A549 (cell line): ENCODE data around the gene HMG20A. TPM values are rescaled to one million over a fixed set of nuclear protein-coding genes. Genes with fewer than 3 reads are reported as not detected.

Experiments
- ATAC-seq, 2 experiments: fragments of 200-7000 bp in 1 of 2; fragments of >200 bp in 1 of 2; cut with Nextera tagmentation in 1 of 2; cut with Tn5 transposase in 1 of 2; 3 replicates each; pipeline versions ENCODE4 v1.8.0 to v1.9.1; 2018 to 2020; ENCODE audit warnings: mild to moderate bottlenecking in 1 of 2, moderate library complexity in 1 of 2
- CTCF ChIA-PET: fragments of 300-600 bp; sonication (Branson Sonifier 250); formaldehyde crosslinking; extraction: SDS; loops from one replicate; lab custom pipeline; 2021; ENCODE audit warnings: antibody characterized with exemption, inconsistent platforms; lab: Yijun Ruan, JAX
- POLR2A ChIA-PET: fragments of 350-600 bp; formaldehyde crosslinking; extraction: SDS; loops from one replicate; lab custom pipeline; 2021; ENCODE audit warnings: antibody characterized with exemption, inconsistent platforms; lab: Yijun Ruan, JAX
- DNase-seq, 2 experiments: peaks; one replicate each; pipeline versions ENCODE4 v3.0.0 to v3.0.0-alpha.2; 2011 to 2016; ENCODE audit warnings: low read depth in 1 of 2, low spot score in 1 of 2
- FAIRE-seq: peaks from 2 replicates; lab custom pipeline; 2011; peaks lifted over from hg19 to GRCh38; lab: Jason Lieb, UNC
- H3K27ac ChIP-seq, 2 experiments: fragments of >200 bp; sonication (Bioruptor Twin); formaldehyde crosslinking; 3 replicates each; pipeline ENCODE4 v1.5.1; 2016 to 2017
- H3K4me1 ChIP-seq: fragments of >200 bp; sonication (Bioruptor Twin); formaldehyde crosslinking; 3 replicates; pipeline ENCODE4 v1.6.1; 2016
- H3K4me2 ChIP-seq: fragments of >200 bp; sonication (Bioruptor Twin); formaldehyde crosslinking; 3 replicates; pipeline ENCODE4 v1.6.1; 2016
- H3K4me3 ChIP-seq: fragments of >200 bp; sonication (Bioruptor Twin); formaldehyde crosslinking; 3 replicates; pipeline ENCODE4 v1.5.1; 2016
- H3K9me3 ChIP-seq: fragments of >200 bp; sonication (Bioruptor Twin); formaldehyde crosslinking; 3 replicates; pipeline ENCODE4 v1.6.1; 2016
- CBX2 ChIP-seq: fragments of 200-600 bp; sonication (generic); IDR thresholded peaks from 2 replicates; pipeline ENCODE4 v1.6.1; 2016; ENCODE audit warnings: low read depth, mild to moderate bottlenecking, borderline replicate concordance
- EHF ChIP-seq: fragments of 250-450 bp; sonication (Bioruptor Pico); IDR thresholded peaks from 2 replicates; pipeline ENCODE4 v1.5.0; 2020; ENCODE audit warnings: mild to moderate bottlenecking
- ESRRA ChIP-seq: fragments of 150-350 bp; IDR thresholded peaks from 2 replicates; pipeline ENCODE4 v1.6.1; 2014; ENCODE audit warnings: mild to moderate bottlenecking, low read length, borderline replicate concordance
- HOXA7 ChIP-seq: fragments of 250-450 bp; sonication (Bioruptor Pico); IDR thresholded peaks from 2 replicates; pipeline ENCODE4 v1.5.0; 2020; ENCODE audit warnings: mild to moderate bottlenecking, moderate library complexity
- HOXB5 ChIP-seq: fragments of 250-450 bp; sonication (Bioruptor Pico); IDR thresholded peaks from 2 replicates; pipeline ENCODE4 v1.5.0; 2020; ENCODE audit warnings: mild to moderate bottlenecking, moderate library complexity
- MAX ChIP-seq: IDR thresholded peaks from 2 replicates; pipeline ENCODE4 v1.6.1; 2012
- MYC ChIP-seq: IDR thresholded peaks from 2 replicates; pipeline ENCODE4 v1.6.1; 2012; ENCODE audit warnings: mild to moderate bottlenecking, inconsistent platforms, low read length, improper control_type of control experiment, borderline replicate concordance
- POLR2AphosphoS2 ChIP-seq: conservative IDR thresholded peaks from 2 replicates; pipeline ENCODE4 v1.6.1; 2012; ENCODE audit warnings: low read length, improper control_type of control experiment, inconsistent platforms
- RAD21 ChIP-seq, 2 experiments: fragments of >200 bp in 1 of 2; sonication (Bioruptor Twin) in 1 of 2; formaldehyde crosslinking in 1 of 2; IDR thresholded peaks in 1 of 2; conservative IDR thresholded peaks in 1 of 2; 2 replicates in 1 of 2; 3 replicates in 1 of 2; pipeline ENCODE4 v1.6.1; 2012 to 2018; ENCODE audit warnings: inconsistent platforms in 1 of 2
- RCOR1 ChIP-seq: fragments of 150-350 bp; IDR thresholded peaks from 2 replicates; pipeline ENCODE4 v1.6.1; 2014; ENCODE audit warnings: antibody characterized with exemption, low read length, low read depth
- RNF2 ChIP-seq: fragments of 200-600 bp; sonication (generic); IDR thresholded peaks from 2 replicates; pipeline ENCODE4 v1.6.1; 2016; ENCODE audit warnings: low read depth, mild to moderate bottlenecking, antibody characterized with exemption, moderate library complexity, borderline replicate concordance
- USF2 ChIP-seq: fragments of 450-650 bp; IDR thresholded peaks from 2 replicates; pipeline ENCODE4 v1.6.1; 2014; ENCODE audit warnings: antibody characterized with exemption
- ZC3H11A ChIP-seq: fragments of 450-650 bp; IDR thresholded peaks from 2 replicates; pipeline ENCODE4 v1.6.1; 2014; ENCODE audit warnings: antibody characterized with exemption, mild to moderate bottlenecking
- ZNF302 ChIP-seq: fragments of 250-450 bp; sonication (Bioruptor Pico); IDR thresholded peaks from 2 replicates; pipeline ENCODE4 v1.9.0; 2021; ENCODE audit warnings: inconsistent platforms, mild to moderate bottlenecking, moderate library complexity
- WGBS: methylation state at CpG from one replicate; pipeline ENCODE4 v1.1.6; 2017; ENCODE audit errors: missing lambda C conversion rate; 5-methylcytosine and 5-hydroxymethylcytosine counted together
- polyA plus RNA-seq, 4 experiments: library from polyadenylated mRNA; depleted of rRNA in 3 of 4; stranded (reverse); fragments of >200 nt; fragmentation: RNase III in 1 of 4; extraction: RNeasy Plus Mini Kit Qiagen cat#74134 plus additional on column Dnase treatment in 1 of 4; gene quantifications; 2 replicates in 3 of 4; 3 replicates in 1 of 4; pipeline ENCODE4 v1.2.3, GENCODE V29; 2011 to 2017
- TF ChIP-seq, protein P1 (sequence below): fragments of 200-600 bp; sonication (generic); IDR thresholded peaks from 2 replicates; pipeline ENCODE4 v1.6.1; 2016; ENCODE audit warnings: antibody characterized with exemption, mild to moderate bottlenecking, moderate library complexity
- TF ChIP-seq, protein P2 (sequence below): fragments of >200 bp; sonication (Bioruptor Twin); formaldehyde crosslinking; IDR thresholded peaks from 3 replicates; pipeline ENCODE4 v1.5.1; 2016

Gene HMG20A
- polyA plus RNA-seq, 2 of the 4 experiments (the other 2 are of a cell fraction), result 29.5 to 85.1 TPM

GRCh38 chr15:77380033-77380432 lies 40.7 kb upstream of the HMG20A start:
- no peaks in the 10 kb centered on the region for H3K4me1 ChIP-seq
- H3K27ac ChIP-seq, result no peak overlapping the region
- 93% methylated on average over 4 of the region's 4 CpGs for WGBS
- no peak for TF ChIP-seq CBX2
- no peak for TF ChIP-seq HOXA7
- TF ChIP-seq EHF (CRISPR knock-in tag), result no peak
- TF ChIP-seq RCOR1, result no peak
- no peak for TF ChIP-seq ZC3H11A
- H3K9me3 ChIP-seq, result no peaks in the 10 kb centered on the region
- ATAC-seq, result no peak
- DNase-seq, result no peak
- no peak overlapping the region for H3K4me3 ChIP-seq
- CTCF ChIA-PET, result interaction anchor here (1.2 to 1.4 kb wide), 2 partner anchors 10 to 39 kb away, joined by 3 read pairs; no protein-coding TSS in a partner anchor
- FAIRE-seq, result no peak
- no peak overlapping the region for H3K4me2 ChIP-seq
- POLR2A ChIA-PET, result no interaction called here

- H3K4me2 ChIP-seq, result no peak overlapping the region
- TF ChIP-seq, protein P1, sequence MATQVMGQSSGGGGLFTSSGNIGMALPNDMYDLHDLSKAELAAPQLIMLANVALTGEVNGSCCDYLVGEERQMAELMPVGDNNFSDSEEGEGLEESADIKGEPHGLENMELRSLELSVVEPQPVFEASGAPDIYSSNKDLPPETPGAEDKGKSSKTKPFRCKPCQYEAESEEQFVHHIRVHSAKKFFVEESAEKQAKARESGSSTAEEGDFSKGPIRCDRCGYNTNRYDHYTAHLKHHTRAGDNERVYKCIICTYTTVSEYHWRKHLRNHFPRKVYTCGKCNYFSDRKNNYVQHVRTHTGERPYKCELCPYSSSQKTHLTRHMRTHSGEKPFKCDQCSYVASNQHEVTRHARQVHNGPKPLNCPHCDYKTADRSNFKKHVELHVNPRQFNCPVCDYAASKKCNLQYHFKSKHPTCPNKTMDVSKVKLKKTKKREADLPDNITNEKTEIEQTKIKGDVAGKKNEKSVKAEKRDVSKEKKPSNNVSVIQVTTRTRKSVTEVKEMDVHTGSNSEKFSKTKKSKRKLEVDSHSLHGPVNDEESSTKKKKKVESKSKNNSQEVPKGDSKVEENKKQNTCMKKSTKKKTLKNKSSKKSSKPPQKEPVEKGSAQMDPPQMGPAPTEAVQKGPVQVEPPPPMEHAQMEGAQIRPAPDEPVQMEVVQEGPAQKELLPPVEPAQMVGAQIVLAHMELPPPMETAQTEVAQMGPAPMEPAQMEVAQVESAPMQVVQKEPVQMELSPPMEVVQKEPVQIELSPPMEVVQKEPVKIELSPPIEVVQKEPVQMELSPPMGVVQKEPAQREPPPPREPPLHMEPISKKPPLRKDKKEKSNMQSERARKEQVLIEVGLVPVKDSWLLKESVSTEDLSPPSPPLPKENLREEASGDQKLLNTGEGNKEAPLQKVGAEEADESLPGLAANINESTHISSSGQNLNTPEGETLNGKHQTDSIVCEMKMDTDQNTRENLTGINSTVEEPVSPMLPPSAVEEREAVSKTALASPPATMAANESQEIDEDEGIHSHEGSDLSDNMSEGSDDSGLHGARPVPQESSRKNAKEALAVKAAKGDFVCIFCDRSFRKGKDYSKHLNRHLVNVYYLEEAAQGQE, result no peak
- TF ChIP-seq ZNF302 (CRISPR knock-in tag) (no peak), MAX (no peak), POLR2AphosphoS2 (no peak), ESRRA (no peak), USF2 (no peak), MYC (no peak), RNF2 (no peak), HOXB5 (CRISPR knock-in tag) (no peak), RAD21 (conservative IDR thresholded peaks at IDR 0.05 in 1 of 2, IDR thresholded peaks at IDR 0.05 in 1 of 2) (no peak)
- TF ChIP-seq, protein P2, sequence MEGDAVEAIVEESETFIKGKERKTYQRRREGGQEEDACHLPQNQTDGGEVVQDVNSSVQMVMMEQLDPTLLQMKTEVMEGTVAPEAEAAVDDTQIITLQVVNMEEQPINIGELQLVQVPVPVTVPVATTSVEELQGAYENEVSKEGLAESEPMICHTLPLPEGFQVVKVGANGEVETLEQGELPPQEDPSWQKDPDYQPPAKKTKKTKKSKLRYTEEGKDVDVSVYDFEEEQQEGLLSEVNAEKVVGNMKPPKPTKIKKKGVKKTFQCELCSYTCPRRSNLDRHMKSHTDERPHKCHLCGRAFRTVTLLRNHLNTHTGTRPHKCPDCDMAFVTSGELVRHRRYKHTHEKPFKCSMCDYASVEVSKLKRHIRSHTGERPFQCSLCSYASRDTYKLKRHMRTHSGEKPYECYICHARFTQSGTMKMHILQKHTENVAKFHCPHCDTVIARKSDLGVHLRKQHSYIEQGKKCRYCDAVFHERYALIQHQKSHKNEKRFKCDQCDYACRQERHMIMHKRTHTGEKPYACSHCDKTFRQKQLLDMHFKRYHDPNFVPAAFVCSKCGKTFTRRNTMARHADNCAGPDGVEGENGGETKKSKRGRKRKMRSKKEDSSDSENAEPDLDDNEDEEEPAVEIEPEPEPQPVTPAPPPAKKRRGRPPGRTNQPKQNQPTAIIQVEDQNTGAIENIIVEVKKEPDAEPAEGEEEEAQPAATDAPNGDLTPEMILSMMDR, result no peak
- peak; percentile 56 for FAIRE-seq
- no peaks in the 10 kb centered on the region for H3K4me1 ChIP-seq
- no peak for DNase-seq
- no peak overlapping the region for H3K27ac ChIP-seq
- H3K9me3 ChIP-seq, result no peaks in the 10 kb centered on the region
- H3K4me3 ChIP-seq, result no peak overlapping the region
- ChIA-PET POLR2A (no interaction called here), CTCF (no interaction called here)
- no peak for ATAC-seq
Measured at GRCh38 chr15:77384086-77384485, 36.6 kb upstream of the HMG20A start.
